K562 (cell line): Measurements from ENCODE around the gene GABRD. TPM values are rescaled to one million over a fixed set of nuclear protein-coding genes. Genes with fewer than 3 reads are reported as not detected.

ENCODE experiments used
- BRD9 ChIP-seq: fragments of 450-650 bp; IDR thresholded peaks from 2 replicates; pipeline ENCODE4 v1.6.1; 2018; ENCODE audit warnings: low read depth; ENCODE audit not compliant: partially characterized antibody
- BRF1 ChIP-seq: IDR thresholded peaks from 3 replicates; pipeline ENCODE4 v1.6.1; 2011; ENCODE audit warnings: borderline replicate concordance, mild to moderate bottlenecking; ENCODE audit not compliant: insufficient read length; ENCODE audit errors: extremely low read depth
- CXXC5 ChIP-seq: fragments of 250-450 bp; sonication (Bioruptor Pico); IDR thresholded peaks from 2 replicates; pipeline ENCODE4 v1.8.0; 2022; ENCODE audit warnings: inconsistent platforms, mild to moderate bottlenecking, moderate library complexity
- ETV5 ChIP-seq: sonication (generic); formaldehyde crosslinking; IDR thresholded peaks from 2 replicates; pipeline ENCODE4 v1.4.0; 2020; ENCODE audit warnings: low read depth, mild to moderate bottlenecking, missing genetic modification reagents
- FOXK1 ChIP-seq: sonication (generic); formaldehyde crosslinking; IDR thresholded peaks from 2 replicates; pipeline ENCODE4 v1.8.0; 2022; ENCODE audit warnings: missing genetic modification reagents, mild to moderate bottlenecking, borderline replicate concordance
- FOXP1 ChIP-seq: sonication (generic); formaldehyde crosslinking; IDR thresholded peaks from 2 replicates; pipeline ENCODE4 v1.8.0; 2022; ENCODE audit warnings: mild to moderate bottlenecking, missing genetic modification reagents
- HNRNPK ChIP-seq: fragments of 200-400 bp; formaldehyde crosslinking; IDR thresholded peaks from one replicate; pipeline ENCODE4 v1.6.1; 2018; ENCODE audit warnings: mild to moderate bottlenecking, low read depth, low read length; ENCODE audit not compliant: poor library complexity, severe bottlenecking
- IRF2 ChIP-seq: sonication (generic); formaldehyde crosslinking; IDR thresholded peaks from 2 replicates; pipeline ENCODE4 v1.8.1; 2022; ENCODE audit warnings: mild to moderate bottlenecking, missing genetic modification reagents
- NFATC3 ChIP-seq: fragments of 450-650 bp; IDR thresholded peaks from 2 replicates; pipeline ENCODE4 v1.6.1; 2017; ENCODE audit warnings: mild to moderate bottlenecking
- RAD51 ChIP-seq: fragments of 450-650 bp; IDR thresholded peaks from 2 replicates; pipeline ENCODE4 v1.7.1; 2016; ENCODE audit warnings: low read depth, mild to moderate bottlenecking, borderline replicate concordance
- SMAD4 ChIP-seq: fragments of 250-450 bp; sonication (Bioruptor Pico); conservative IDR thresholded peaks from 2 replicates; pipeline ENCODE4 v1.8.0; 2021; ENCODE audit warnings: inconsistent platforms, mild to moderate bottlenecking, moderate library complexity
- ZNF232 ChIP-seq: sonication (generic); formaldehyde crosslinking; IDR thresholded peaks from 2 replicates; pipeline ENCODE4 v1.8.0; 2022; ENCODE audit warnings: mild to moderate bottlenecking, missing genetic modification reagents
- ZNF764 ChIP-seq: fragments of 250-450 bp; sonication (Bioruptor Pico); IDR thresholded peaks from 2 replicates; pipeline ENCODE4 v1.4.0; 2020; ENCODE audit warnings: low read depth, mild to moderate bottlenecking, moderate library complexity
- polyA plus RNA-seq, 8 experiments: library from polyadenylated mRNA; depleted of rRNA in 4 of 8; stranded (reverse) in 5 of 8; unstranded in 3 of 8; fragments of >200 nt; fragmentation: Nextera tagmentation in 2 of 8; fragmentation: Illumina TruSeq in 1 of 8; extraction: Ambion mirVana in 2 of 8; extraction: Trizol in 1 of 8; gene quantifications; 2 replicates each; pipeline versions ENCODE4 v1.2.1 to v1.2.3, GENCODE V29; 2011 to 2014; ENCODE audit warnings: inconsistent platforms in 1 of 8, missing spikeins in 1 of 8
- total RNA-seq, 7 experiments: library from RNA; depleted of rRNA in 6 of 7; stranded (reverse); fragments of >200 nt in 6 of 7; fragmentation: Illumina TruSeq in 2 of 7; extraction: Trizol in 2 of 7; gene quantifications; 2 replicates each; pipeline versions ENCODE4 v1.2.1 to v1.2.3, GENCODE V29; 2011 to 2021; ENCODE audit warnings: low replicate concordance in 1 of 7
- TF ChIP-seq, protein P1 (sequence below): fragments of 450-650 bp; IDR thresholded peaks from 2 replicates; pipeline ENCODE4 v1.6.1; 2016; ENCODE audit warnings: mild to moderate bottlenecking, moderate library complexity
- TF ChIP-seq, protein P2 (sequence below): sonication (generic); formaldehyde crosslinking; IDR thresholded peaks from 2 replicates; pipeline ENCODE4 v1.8.0; 2022; ENCODE audit warnings: missing genetic modification reagents, mild to moderate bottlenecking, moderate library complexity, borderline replicate concordance

The GABRD gene
- total and polyA plus RNA-seq, 9 of the 15 experiments (the other 6 are each of a cell fraction or from before 2014, with no cell fraction given): 0.07 TPM; not detected in 8

DNA sequence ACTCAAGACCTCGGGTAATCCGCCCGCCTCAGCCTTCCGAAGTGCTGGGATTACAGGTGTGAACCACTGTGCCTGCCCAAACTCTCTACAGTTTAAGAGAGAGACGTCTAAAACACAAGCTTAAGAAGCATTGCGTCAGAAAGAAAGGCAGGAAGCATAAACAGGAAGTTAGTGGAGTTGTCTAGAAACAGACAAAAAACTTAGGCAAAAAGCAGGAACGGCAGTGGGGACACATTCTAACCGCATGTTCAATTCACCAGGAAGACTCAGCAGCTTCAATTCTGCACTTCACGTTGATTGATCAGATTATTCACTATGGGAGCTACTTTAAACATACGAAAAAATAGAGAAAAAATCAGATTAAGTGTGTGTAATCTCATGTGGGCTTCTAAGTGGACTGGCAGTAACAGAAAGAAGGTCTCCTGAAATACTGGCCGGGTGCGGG lies 22.9 kb upstream of the GABRD start (continued):
- TF ChIP-seq, protein P1, sequence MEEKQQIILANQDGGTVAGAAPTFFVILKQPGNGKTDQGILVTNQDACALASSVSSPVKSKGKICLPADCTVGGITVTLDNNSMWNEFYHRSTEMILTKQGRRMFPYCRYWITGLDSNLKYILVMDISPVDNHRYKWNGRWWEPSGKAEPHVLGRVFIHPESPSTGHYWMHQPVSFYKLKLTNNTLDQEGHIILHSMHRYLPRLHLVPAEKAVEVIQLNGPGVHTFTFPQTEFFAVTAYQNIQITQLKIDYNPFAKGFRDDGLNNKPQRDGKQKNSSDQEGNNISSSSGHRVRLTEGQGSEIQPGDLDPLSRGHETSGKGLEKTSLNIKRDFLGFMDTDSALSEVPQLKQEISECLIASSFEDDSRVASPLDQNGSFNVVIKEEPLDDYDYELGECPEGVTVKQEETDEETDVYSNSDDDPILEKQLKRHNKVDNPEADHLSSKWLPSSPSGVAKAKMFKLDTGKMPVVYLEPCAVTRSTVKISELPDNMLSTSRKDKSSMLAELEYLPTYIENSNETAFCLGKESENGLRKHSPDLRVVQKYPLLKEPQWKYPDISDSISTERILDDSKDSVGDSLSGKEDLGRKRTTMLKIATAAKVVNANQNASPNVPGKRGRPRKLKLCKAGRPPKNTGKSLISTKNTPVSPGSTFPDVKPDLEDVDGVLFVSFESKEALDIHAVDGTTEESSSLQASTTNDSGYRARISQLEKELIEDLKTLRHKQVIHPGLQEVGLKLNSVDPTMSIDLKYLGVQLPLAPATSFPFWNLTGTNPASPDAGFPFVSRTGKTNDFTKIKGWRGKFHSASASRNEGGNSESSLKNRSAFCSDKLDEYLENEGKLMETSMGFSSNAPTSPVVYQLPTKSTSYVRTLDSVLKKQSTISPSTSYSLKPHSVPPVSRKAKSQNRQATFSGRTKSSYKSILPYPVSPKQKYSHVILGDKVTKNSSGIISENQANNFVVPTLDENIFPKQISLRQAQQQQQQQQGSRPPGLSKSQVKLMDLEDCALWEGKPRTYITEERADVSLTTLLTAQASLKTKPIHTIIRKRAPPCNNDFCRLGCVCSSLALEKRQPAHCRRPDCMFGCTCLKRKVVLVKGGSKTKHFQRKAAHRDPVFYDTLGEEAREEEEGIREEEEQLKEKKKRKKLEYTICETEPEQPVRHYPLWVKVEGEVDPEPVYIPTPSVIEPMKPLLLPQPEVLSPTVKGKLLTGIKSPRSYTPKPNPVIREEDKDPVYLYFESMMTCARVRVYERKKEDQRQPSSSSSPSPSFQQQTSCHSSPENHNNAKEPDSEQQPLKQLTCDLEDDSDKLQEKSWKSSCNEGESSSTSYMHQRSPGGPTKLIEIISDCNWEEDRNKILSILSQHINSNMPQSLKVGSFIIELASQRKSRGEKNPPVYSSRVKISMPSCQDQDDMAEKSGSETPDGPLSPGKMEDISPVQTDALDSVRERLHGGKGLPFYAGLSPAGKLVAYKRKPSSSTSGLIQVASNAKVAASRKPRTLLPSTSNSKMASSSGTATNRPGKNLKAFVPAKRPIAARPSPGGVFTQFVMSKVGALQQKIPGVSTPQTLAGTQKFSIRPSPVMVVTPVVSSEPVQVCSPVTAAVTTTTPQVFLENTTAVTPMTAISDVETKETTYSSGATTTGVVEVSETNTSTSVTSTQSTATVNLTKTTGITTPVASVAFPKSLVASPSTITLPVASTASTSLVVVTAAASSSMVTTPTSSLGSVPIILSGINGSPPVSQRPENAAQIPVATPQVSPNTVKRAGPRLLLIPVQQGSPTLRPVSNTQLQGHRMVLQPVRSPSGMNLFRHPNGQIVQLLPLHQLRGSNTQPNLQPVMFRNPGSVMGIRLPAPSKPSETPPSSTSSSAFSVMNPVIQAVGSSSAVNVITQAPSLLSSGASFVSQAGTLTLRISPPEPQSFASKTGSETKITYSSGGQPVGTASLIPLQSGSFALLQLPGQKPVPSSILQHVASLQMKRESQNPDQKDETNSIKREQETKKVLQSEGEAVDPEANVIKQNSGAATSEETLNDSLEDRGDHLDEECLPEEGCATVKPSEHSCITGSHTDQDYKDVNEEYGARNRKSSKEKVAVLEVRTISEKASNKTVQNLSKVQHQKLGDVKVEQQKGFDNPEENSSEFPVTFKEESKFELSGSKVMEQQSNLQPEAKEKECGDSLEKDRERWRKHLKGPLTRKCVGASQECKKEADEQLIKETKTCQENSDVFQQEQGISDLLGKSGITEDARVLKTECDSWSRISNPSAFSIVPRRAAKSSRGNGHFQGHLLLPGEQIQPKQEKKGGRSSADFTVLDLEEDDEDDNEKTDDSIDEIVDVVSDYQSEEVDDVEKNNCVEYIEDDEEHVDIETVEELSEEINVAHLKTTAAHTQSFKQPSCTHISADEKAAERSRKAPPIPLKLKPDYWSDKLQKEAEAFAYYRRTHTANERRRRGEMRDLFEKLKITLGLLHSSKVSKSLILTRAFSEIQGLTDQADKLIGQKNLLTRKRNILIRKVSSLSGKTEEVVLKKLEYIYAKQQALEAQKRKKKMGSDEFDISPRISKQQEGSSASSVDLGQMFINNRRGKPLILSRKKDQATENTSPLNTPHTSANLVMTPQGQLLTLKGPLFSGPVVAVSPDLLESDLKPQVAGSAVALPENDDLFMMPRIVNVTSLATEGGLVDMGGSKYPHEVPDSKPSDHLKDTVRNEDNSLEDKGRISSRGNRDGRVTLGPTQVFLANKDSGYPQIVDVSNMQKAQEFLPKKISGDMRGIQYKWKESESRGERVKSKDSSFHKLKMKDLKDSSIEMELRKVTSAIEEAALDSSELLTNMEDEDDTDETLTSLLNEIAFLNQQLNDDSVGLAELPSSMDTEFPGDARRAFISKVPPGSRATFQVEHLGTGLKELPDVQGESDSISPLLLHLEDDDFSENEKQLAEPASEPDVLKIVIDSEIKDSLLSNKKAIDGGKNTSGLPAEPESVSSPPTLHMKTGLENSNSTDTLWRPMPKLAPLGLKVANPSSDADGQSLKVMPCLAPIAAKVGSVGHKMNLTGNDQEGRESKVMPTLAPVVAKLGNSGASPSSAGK: peak; percentile 83
- TF ChIP-seq RAD51 (0 out of 2 replicates have a peak, but pooled peaks have one; percentile 8), BRD9 (no peak), ETV5 (CRISPR knock-in tag) (peak; percentile 34; the same call in 1 of the 2 replicates), BRF1 (no peak), FOXK1 (no peak), ZNF764 (CRISPR knock-in tag) (no peak), NFATC3 (no peak), SMAD4 (CRISPR knock-in tag) (peak; percentile 74), IRF2 (CRISPR knock-in tag) (no peak), ZNF232 (CRISPR knock-in tag) (no peak), CXXC5 (peak; percentile 56), FOXP1 (no peak), HNRNPK (no peak)
- TF ChIP-seq, protein P2, sequence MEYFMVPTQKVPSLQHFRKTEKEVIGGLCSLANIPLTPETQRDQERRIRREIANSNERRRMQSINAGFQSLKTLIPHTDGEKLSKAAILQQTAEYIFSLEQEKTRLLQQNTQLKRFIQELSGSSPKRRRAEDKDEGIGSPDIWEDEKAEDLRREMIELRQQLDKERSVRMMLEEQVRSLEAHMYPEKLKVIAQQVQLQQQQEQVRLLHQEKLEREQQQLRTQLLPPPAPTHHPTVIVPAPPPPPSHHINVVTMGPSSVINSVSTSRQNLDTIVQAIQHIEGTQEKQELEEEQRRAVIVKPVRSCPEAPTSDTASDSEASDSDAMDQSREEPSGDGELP (CRISPR knock-in tag): no peak
